IPS-20b (cell line): Measurements from ENCODE around the gene DNAH8.

Source experiments
- H3K27ac ChIP-seq: one replicate; pipeline ENCODE4 v1.5.1; 2013; ENCODE audit warnings: low read length
- H3K27me3 ChIP-seq: 2 replicates; pipeline ENCODE4 v1.6.1; 2013; ENCODE audit warnings: mild to moderate bottlenecking, low read length, inconsistent platforms; ENCODE audit not compliant: insufficient read depth
- H3K36me3 ChIP-seq: 2 replicates; pipeline ENCODE4 v1.6.1; 2013; ENCODE audit warnings: low read depth, mild to moderate bottlenecking, inconsistent platforms, low read length, moderate library complexity; ENCODE audit not compliant: insufficient read depth
- H3K4me1 ChIP-seq: 2 replicates; pipeline ENCODE4 v1.6.1; 2013; ENCODE audit warnings: mild to moderate bottlenecking, control low read depth, inconsistent platforms, low read length, moderate library complexity; ENCODE audit not compliant: insufficient read depth
- H3K4me3 ChIP-seq: 2 replicates; pipeline ENCODE4 v1.5.1; 2013; ENCODE audit warnings: mild to moderate bottlenecking, low read length, inconsistent platforms
- H3K9ac ChIP-seq: 2 replicates; pipeline ENCODE4 v1.6.1; 2013; ENCODE audit warnings: low read depth, mild to moderate bottlenecking, inconsistent platforms, low read length, moderate library complexity
- H3K9me3 ChIP-seq: 2 replicates; pipeline ENCODE4 v1.6.1; 2013; ENCODE audit warnings: mild to moderate bottlenecking, low read depth, low read length, inconsistent platforms; ENCODE audit not compliant: insufficient read depth

The DNAH8 gene

DNA sequence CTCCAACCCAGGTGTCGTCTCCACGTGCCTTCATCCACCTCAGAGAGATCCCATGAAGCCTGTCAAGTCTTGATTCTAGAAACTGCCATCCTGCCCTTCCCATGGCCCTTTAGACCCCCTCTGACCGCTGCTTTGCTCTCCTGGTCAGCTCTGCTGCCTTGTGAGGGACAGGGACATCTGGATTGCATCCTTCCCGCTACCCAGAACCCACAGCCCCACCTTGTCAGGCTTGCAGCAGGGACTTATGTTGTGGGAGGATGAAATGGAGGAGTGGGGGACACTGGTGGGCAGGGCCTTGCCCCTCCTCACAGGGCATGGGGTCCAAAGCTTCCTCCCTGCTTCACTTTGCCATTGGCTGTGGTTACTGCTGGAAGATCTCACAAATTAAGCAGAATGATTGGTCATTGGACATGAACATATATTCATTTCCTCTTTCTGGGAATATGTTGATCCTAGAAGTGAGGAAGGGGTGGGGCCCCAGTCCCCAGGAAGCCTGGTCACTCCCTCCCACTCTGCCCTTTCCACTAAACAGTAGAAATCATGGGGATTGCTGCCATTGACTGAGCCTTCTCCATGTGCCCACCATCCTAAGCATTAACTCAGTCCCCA, 338.0 kb downstream of the DNAH8 start:
- Histone ChIP-seq H3K9me3 (no peaks in the 10 kb centered on the region), H3K9ac (no peak overlapping the region), H3K27me3 (peaks cover 39% of the 10 kb centered on the region), H3K4me3 (no peak overlapping the region), H3K36me3 (peaks cover under 1% of the 10 kb centered on the region; the same call in 1 of the 2 replicates), H3K27ac (no peak overlapping the region), H3K4me1 (no peaks in the 10 kb centered on the region; the same call in 1 of the 2 replicates)

DNA sequence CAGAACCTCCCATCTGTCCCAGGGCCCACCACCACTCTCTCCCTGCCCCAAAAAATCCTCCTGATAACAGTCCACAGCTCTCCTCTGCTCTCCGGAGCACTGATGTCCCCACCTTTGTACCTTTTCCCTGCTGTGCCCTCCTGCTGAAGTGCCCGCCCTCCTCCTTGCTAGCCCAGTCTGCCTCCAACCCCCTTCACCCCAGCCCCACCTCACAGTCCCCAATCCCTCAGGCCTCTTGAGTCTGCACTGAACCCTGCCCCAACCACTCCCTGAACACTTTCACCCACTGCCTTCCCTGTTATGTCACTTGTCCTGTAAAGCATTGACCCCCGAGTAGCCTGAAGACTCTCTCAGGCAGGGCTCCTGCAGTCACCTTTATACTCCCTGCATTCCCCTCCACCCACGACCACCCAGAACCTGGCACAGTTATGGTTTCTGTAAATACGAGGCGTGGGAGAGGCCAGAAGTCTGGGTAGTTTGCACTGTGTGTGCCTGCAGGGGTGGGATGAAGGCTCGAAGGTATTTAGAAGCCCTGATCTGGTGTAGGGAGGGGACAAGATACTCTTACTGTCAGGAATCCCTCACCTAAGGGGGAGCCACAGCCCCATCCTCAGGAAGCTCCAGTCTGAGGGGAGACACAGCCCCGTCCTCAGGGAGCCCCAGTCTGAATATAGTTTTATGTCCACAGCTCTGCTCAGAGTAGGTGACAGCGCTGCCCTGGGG, 338.9 kb downstream of the DNAH8 start:
- no peaks in the 10 kb centered on the region; the same call in 1 of the 2 replicates for H3K4me1 ChIP-seq
- peaks cover 30% of the 10 kb centered on the region for H3K27me3 ChIP-seq
- no peak overlapping the region for H3K9ac ChIP-seq
- peaks cover 7% of the 10 kb centered on the region; the same call in 1 of the 2 replicates for H3K36me3 ChIP-seq
- H3K9me3 ChIP-seq: no peaks in the 10 kb centered on the region
- no peak overlapping the region for H3K27ac ChIP-seq
- H3K4me3 ChIP-seq: no peak overlapping the region

DNA sequence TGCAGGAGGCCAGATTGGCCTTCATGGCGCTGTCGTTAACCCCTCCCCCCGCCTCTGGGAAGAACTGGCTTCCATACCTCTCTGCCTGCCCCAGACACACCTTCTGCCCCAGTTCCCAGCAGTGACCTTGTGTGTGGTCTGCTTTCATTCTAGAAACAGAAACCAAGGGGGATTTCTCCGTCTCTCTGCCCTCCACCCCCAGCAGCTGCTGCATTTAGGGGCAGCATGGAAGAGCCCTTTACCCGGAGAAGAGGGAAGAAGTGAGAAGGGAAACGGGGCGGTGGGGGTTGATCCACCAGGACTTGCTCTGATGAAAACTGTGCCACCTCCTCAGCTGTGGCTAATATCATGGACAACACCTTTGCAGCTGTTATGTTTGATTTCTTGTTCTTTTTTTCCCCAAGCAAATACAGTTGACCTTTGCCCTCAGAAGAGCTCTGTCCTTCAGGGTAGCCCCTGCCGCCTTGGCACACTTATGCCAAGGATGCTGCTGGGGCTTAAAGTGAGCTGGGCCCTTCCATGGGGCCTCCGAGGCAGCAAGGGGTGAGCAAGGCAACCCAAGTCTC, 339.5 kb downstream of the DNAH8 start:
- no peak overlapping the region for H3K4me3 ChIP-seq
- no peak overlapping the region for H3K9ac ChIP-seq
- peaks cover 24% of the 10 kb centered on the region for H3K27me3 ChIP-seq
- no peak overlapping the region for H3K27ac ChIP-seq
- H3K4me1 ChIP-seq: no peaks in the 10 kb centered on the region; the same call in 1 of the 2 replicates
- H3K36me3 ChIP-seq: peaks cover 7% of the 10 kb centered on the region; the same call in 1 of the 2 replicates
- H3K9me3 ChIP-seq: no peaks in the 10 kb centered on the region

DNA sequence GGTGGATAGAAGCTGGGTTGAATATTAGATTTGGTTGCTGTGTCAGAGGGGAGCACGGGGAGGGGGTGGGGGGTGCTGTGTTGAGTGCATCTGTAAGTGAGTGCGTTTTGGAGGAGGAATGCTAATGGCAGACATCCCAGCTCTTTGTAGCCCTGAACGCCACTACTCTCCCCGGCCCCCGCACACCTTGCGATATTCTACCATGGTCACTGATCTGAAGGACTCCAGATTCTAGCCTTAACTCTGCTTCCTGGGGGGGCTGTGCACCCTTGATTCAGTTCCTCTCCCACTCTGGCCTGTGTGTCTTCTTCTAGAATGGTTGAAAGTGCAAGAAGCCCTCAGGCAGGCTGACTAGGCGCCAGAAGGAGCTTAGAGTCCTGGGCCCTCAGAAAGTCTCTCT, 340.6 kb downstream of the DNAH8 start:
- H3K4me1 ChIP-seq: no peaks in the 10 kb centered on the region; the same call in 1 of the 2 replicates
- no peak overlapping the region for H3K4me3 ChIP-seq
- no peak overlapping the region for H3K27ac ChIP-seq
- H3K36me3 ChIP-seq: peaks cover 7% of the 10 kb centered on the region; the same call in 1 of the 2 replicates
- H3K9ac ChIP-seq: no peak overlapping the region
- H3K27me3 ChIP-seq: peaks cover 14% of the 10 kb centered on the region
- H3K9me3 ChIP-seq: no peaks in the 10 kb centered on the region

DNA sequence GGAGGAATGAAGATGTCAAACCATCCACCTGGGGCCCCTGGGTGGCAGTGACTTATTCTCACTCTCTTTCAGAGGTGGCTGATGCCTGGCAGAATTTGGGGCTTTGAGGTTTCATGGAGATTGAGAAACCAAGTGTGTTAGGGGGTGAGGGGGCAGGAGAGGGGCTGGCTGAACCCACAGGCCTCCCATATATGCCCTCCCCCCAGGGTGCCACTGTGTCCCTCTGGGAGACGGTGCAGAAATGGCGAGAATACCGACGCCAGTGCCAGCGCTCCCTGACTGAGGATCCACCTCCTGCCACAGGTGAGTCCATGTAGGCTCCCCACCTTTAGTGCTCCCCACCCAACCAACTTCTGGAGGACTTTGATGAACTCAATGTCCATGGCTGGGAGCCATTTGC, 341.1 kb downstream of the DNAH8 start:
- Histone ChIP-seq H3K27ac (no peak overlapping the region), H3K9ac (no peak overlapping the region), H3K4me1 (no peaks in the 10 kb centered on the region; the same call in 1 of the 2 replicates), H3K9me3 (no peaks in the 10 kb centered on the region), H3K36me3 (peaks cover 7% of the 10 kb centered on the region; the same call in 1 of the 2 replicates), H3K27me3 (peaks cover 9% of the 10 kb centered on the region; the same call in 1 of the 2 replicates), H3K4me3 (no peak overlapping the region)

DNA sequence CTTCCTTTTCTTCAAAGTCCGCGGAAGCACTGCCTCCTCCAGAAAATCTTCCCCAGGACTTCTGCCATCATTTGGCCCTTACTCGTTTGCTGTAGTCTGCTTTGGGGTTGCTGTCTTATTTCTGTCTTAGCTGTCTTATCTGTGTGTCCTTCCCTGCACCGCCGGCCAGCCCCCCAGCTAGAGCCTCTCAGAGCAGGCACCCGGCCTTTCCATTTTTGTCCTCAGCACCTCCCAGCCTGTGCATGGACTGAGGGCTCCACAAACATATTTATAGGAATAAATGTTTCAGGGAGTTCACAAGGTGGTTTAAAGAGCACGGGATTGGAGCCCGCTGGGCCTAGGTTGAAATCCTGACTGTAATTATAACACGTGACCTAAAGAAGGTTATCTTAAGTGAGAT, 341.6 kb downstream of the DNAH8 start:
- no peaks in the 10 kb centered on the region; the same call in 1 of the 2 replicates for H3K4me1 ChIP-seq
- no peak overlapping the region for H3K27ac ChIP-seq
- H3K9me3 ChIP-seq: no peaks in the 10 kb centered on the region
- no peak overlapping the region for H3K9ac ChIP-seq
- peaks cover 4% of the 10 kb centered on the region; the same call in 1 of the 2 replicates for H3K27me3 ChIP-seq
- no peak overlapping the region for H3K4me3 ChIP-seq
- H3K36me3 ChIP-seq: peaks cover 7% of the 10 kb centered on the region; the same call in 1 of the 2 replicates

DNA sequence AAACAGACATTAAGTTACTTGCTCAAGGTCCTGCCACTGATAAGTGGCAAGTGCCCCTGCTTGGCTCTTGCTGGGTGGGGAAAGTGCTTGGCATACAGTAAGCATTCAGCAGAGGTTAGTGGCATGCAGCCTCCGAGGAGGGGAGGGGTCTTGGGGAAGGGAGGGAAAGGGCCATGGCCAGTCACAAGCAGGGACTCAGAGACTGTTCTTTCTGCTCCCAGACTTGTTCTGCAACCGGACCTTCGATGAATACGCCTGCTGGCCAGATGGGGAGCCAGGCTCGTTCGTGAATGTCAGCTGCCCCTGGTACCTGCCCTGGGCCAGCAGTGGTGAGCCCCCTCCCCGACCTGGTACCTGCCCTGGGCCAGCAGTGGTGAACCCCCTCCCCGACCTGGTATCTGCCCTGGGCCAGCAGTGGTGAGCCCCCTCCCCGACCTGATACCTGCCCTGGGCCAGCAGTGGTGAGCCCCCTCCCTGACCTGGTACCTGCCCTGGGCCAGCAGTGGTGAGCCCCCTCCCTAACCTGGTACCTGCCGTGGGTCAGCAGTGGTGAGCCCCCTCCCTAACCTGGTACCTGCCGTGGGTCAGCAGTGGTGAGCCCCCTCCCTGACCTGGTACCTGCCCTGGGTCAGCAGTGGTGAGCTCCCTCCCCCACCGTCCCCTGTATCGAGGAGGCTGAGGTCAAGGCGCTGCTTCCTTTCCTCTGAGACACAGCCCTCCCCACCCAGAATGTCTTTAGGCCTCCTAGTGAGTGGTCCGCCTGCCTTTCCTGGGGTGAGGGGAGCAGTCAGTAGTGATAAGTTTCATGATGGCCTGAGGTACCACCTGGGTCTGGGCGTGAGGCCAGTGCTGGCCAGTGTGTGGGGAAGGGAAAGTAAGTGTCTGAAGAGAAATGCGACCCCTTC, 342.4 kb downstream of the DNAH8 start:
- no peak overlapping the region for H3K4me3 ChIP-seq
- no peaks in the 10 kb centered on the region for H3K27me3 ChIP-seq
- H3K9ac ChIP-seq: no peak overlapping the region
- no peaks in the 10 kb centered on the region; the same call in 1 of the 2 replicates for H3K4me1 ChIP-seq
- peaks cover 7% of the 10 kb centered on the region; the same call in 1 of the 2 replicates for H3K36me3 ChIP-seq
- H3K27ac ChIP-seq: no peak overlapping the region
- no peaks in the 10 kb centered on the region for H3K9me3 ChIP-seq

DNA sequence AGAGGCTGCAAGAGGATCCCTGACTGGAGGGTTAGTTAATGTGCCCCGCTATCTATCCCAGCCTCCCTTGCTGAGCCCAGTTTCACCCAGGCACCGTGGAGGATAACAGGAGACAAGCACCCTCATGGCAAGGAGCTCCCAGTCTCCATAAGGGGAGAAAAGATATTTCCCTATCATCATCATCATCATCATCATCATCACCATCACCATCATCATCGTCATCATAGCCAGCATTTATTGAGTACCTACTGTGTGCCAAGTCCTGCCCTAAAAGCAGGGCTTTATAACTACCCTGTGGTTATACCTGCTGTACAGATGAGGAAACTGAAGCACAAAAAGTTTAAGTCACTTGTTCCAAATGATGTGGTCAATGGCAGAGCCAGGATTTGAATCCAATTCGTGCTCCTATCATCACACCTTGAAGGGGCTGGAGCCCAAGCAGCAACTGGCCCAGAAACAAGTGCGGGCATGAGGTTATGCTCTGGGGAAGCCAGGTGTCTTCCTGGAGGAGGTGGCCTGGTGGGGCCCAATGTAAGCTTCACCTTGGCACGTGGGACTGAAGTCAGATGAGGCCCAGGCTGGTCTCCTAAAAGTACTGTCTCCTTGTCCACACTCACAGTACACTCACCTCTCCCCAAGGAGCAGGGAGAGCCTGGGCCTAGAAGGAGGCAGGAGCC, 343.5 kb downstream of the DNAH8 start:
- Histone ChIP-seq H3K4me3 (no peak overlapping the region), H3K36me3 (peaks cover 7% of the 10 kb centered on the region; the same call in 1 of the 2 replicates), H3K27me3 (no peaks in the 10 kb centered on the region), H3K27ac (no peak overlapping the region), H3K9ac (no peak overlapping the region), H3K4me1 (no peaks in the 10 kb centered on the region; the same call in 1 of the 2 replicates), H3K9me3 (no peaks in the 10 kb centered on the region)

DNA sequence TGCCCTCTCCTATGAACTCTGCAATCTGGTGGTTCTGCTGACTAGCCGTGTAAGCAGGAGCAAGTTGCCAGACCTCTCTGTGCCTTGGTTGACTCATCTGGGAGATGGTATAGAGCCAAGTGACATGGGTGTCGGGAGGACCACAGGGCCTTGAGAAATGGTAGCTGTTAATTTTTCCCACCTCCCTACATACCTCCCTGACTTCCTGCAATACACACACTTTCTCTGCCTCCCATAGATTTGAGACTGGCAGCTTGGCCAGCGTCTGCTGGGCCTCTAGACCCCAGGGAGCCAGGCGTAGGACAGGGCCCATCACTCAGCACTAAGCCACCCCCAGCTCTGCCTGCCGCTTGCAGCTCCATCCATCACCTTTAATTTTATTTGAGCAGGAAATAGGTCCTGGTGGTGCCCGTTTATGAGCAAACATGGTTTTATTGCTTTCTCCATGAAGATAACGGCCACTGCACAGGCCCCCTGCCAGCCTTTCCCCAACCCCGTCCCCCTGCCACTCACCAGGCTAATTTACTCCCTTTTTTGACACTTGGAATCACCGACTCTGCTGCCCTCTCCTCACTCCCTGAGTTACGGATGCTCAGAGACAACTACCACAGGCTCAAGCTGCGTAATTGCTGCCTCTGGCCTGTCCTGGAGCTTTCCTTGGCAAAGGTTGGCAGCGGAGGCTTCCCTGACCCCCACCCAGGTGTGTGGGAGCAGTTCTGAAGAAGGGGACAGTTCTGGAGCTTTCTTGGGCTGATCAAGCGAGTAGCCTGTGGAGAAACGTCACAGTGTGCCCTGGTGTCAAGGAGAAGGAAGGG, 344.6 kb downstream of the DNAH8 start:
- no peak overlapping the region for H3K9ac ChIP-seq
- no peaks in the 10 kb centered on the region; the same call in 1 of the 2 replicates for H3K4me1 ChIP-seq
- no peak overlapping the region for H3K4me3 ChIP-seq
- peaks cover 7% of the 10 kb centered on the region; the same call in 1 of the 2 replicates for H3K36me3 ChIP-seq
- H3K27ac ChIP-seq: no peak overlapping the region
- H3K27me3 ChIP-seq: no peaks in the 10 kb centered on the region
- no peaks in the 10 kb centered on the region for H3K9me3 ChIP-seq

DNA sequence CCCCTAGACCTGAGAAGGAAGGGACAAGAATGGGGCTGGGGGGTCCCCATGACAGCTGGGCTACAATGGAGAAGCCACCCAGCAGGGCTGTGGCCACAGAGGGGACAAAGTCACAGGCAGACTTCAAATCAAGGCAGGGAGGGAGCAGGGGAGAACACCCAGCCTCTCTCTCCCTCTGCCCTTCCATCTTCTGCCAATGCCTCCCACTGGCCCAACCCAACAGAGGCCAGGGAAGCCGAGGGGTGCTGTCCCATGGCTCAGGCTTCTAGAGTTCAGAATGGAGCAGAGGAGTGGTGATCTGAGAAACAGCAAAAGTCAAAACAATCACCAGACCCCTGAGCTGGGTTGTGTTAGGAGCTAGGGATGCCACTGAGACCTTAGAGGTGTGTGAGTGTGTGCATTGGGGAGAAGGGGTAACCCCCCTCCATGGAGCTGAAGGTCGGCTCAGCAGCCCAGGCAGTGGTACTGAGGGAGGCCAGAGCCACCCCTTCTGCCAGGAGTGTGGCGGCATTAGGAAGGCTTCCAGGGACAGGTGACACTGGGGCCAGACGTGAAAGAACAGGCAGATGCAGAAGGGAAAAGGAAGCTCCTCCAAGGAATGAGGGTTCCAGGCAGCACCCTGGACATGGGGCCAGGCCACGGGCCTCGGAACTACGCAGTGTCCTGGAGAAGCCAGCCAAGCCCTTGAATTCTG, 345.5 kb downstream of the DNAH8 start:
- Histone ChIP-seq H3K4me3 (no peak overlapping the region), H3K9ac (no peak overlapping the region), H3K27ac (no peak overlapping the region), H3K27me3 (no peaks in the 10 kb centered on the region), H3K36me3 (peaks cover 7% of the 10 kb centered on the region; the same call in 1 of the 2 replicates), H3K4me1 (no peaks in the 10 kb centered on the region), H3K9me3 (no peaks in the 10 kb centered on the region)
